HEK293 (cell line): ENCODE measurements around the gene AFF1.

ENCODE experiments used
- CTCF ChIA-PET: fragments of 350-600 bp; formaldehyde crosslinking; extraction: SDS; loops from one replicate; lab custom pipeline; 2021; ENCODE audit warnings: antibody characterized with exemption; lab: Yijun Ruan, JAX
- POLR2A ChIA-PET: fragments of 300-600 bp; formaldehyde crosslinking; extraction: SDS; loops from one replicate; lab custom pipeline; 2020; ENCODE audit warnings: antibody characterized with exemption, inconsistent platforms; lab: Yijun Ruan, JAX
- H3K27ac ChIP-seq: fragments of 200-500 bp; sonication (Bioruptor generic); 2 replicates; pipeline ENCODE4 v1.5.1; 2014; ENCODE audit warnings: low read depth, low read length, control low read depth, inconsistent platforms; ENCODE audit errors: extremely low read depth
- H3K36me3 ChIP-seq, 2 experiments: fragments of 200-500 bp in 1 of 2; sonication (Bioruptor generic) in 1 of 2; 1 replicate in 1 of 2; 2 replicates in 1 of 2; pipeline ENCODE4 v1.5.1; 2014 to 2017; ENCODE audit warnings: inconsistent platforms in 2 of 2, low read length in 2 of 2; ENCODE audit not compliant: control insufficient read depth in 2 of 2, insufficient read depth in 1 of 2
- H3K4me1 ChIP-seq: fragments of 200-500 bp; sonication (Bioruptor generic); 2 replicates; pipeline ENCODE4 v1.5.1; 2014; ENCODE audit warnings: mild to moderate bottlenecking, low read length, inconsistent platforms; ENCODE audit not compliant: control insufficient read depth, insufficient read depth
- H3K4me3 ChIP-seq: 2 replicates; pipeline ENCODE4 v1.5.1; 2011; ENCODE audit warnings: low read depth, mild to moderate bottlenecking, control low read depth, low read length, moderate library complexity
- H3K9me3 ChIP-seq: fragments of 200-500 bp; sonication (Bioruptor generic); 2 replicates; pipeline ENCODE4 v1.5.1; 2014; ENCODE audit warnings: low read depth, low read length, inconsistent platforms; ENCODE audit not compliant: control insufficient read depth, insufficient read depth
- KLF9 ChIP-seq: fragments of 450-650 bp; formaldehyde crosslinking; IDR thresholded peaks from 2 replicates; pipeline ENCODE4 v1.5.1; 2016; ENCODE audit warnings: missing biosample characterization, missing genetic modification characterization, low read depth
- OVOL3 ChIP-seq: fragments of 450-650 bp; formaldehyde crosslinking; IDR thresholded peaks from 2 replicates; pipeline ENCODE4 v1.5.1; 2016; ENCODE audit warnings: missing biosample characterization, missing genetic modification characterization
- TRIM28 ChIP-seq: IDR thresholded peaks from 2 replicates; pipeline ENCODE4 v1.6.1; 2011; ENCODE audit warnings: low read length, control low read depth, borderline replicate concordance
- ZFP41 ChIP-seq: fragments of 450-650 bp; formaldehyde crosslinking; IDR thresholded peaks from 2 replicates; pipeline ENCODE4 v1.5.1; 2016; ENCODE audit warnings: missing biosample characterization, missing genetic modification characterization, borderline replicate concordance
- ZNF2 ChIP-seq: fragments of 450-650 bp; formaldehyde crosslinking; IDR thresholded peaks from 2 replicates; pipeline ENCODE4 v1.5.1; 2016; ENCODE audit warnings: missing biosample characterization, missing genetic modification characterization
- ZNF23 ChIP-seq: fragments of 450-650 bp; formaldehyde crosslinking; IDR thresholded peaks from 2 replicates; pipeline ENCODE4 v1.5.1; 2016; ENCODE audit warnings: missing biosample characterization, missing genetic modification characterization, borderline replicate concordance
- ZNF324 ChIP-seq: fragments of 450-650 bp; formaldehyde crosslinking; IDR thresholded peaks from 2 replicates; pipeline ENCODE4 v1.5.1; 2016; ENCODE audit warnings: missing biosample characterization, missing genetic modification characterization
- ZNF366 ChIP-seq: fragments of 450-650 bp; formaldehyde crosslinking; conservative IDR thresholded peaks from 2 replicates; pipeline ENCODE4 v1.5.1; 2016; ENCODE audit warnings: missing biosample characterization, missing genetic modification characterization
- ZNF510 ChIP-seq: fragments of 450-650 bp; formaldehyde crosslinking; IDR thresholded peaks from 2 replicates; pipeline ENCODE4 v1.5.1; 2018; ENCODE audit warnings: mild to moderate bottlenecking, missing genetic modification characterization, missing biosample characterization; ENCODE audit not compliant: insufficient replicate concordance
- ZNF529 ChIP-seq: fragments of 450-650 bp; formaldehyde crosslinking; IDR thresholded peaks from 2 replicates; pipeline ENCODE4 v1.5.1; 2017; ENCODE audit warnings: missing genetic modification characterization, missing biosample characterization; ENCODE audit not compliant: insufficient replicate concordance
- ZNF558 ChIP-seq: fragments of 450-650 bp; formaldehyde crosslinking; IDR thresholded peaks from 2 replicates; pipeline ENCODE4 v1.5.1; 2016; ENCODE audit warnings: missing biosample characterization, missing genetic modification characterization
- ZNF585B ChIP-seq: fragments of 450-650 bp; formaldehyde crosslinking; IDR thresholded peaks from 2 replicates; pipeline ENCODE4 v1.5.1; 2016; ENCODE audit warnings: missing biosample characterization, missing genetic modification characterization
- ZNF639 ChIP-seq: fragments of 450-650 bp; formaldehyde crosslinking; IDR thresholded peaks from 2 replicates; pipeline ENCODE4 v1.5.1; 2016; ENCODE audit warnings: missing biosample characterization, missing genetic modification characterization
- ZNF645 ChIP-seq: fragments of 450-650 bp; formaldehyde crosslinking; IDR thresholded peaks from 2 replicates; pipeline ENCODE4; 2016; ENCODE audit warnings: missing biosample characterization, missing genetic modification characterization
- ZNF660 ChIP-seq: fragments of 450-650 bp; IDR thresholded peaks from 2 replicates; pipeline ENCODE4 v1.5.1; 2018; ENCODE audit warnings: missing biosample characterization, mild to moderate bottlenecking, missing genetic modification characterization
- ZNF670 ChIP-seq: fragments of 450-650 bp; formaldehyde crosslinking; IDR thresholded peaks from 2 replicates; pipeline ENCODE4 v1.5.1; 2016; ENCODE audit warnings: missing biosample characterization, missing genetic modification characterization, low read depth
- ZNF747 ChIP-seq: fragments of 450-650 bp; formaldehyde crosslinking; IDR thresholded peaks from 2 replicates; pipeline ENCODE4 v1.5.1; 2016; ENCODE audit warnings: missing biosample characterization, missing genetic modification characterization
- ZNF837 ChIP-seq: fragments of 450-650 bp; formaldehyde crosslinking; IDR thresholded peaks from 2 replicates; pipeline ENCODE4 v1.5.1; 2016; ENCODE audit warnings: missing biosample characterization, missing genetic modification characterization
- ZSCAN23 ChIP-seq: fragments of 450-650 bp; formaldehyde crosslinking; IDR thresholded peaks from 2 replicates; pipeline ENCODE4 v1.5.1; 2016; ENCODE audit warnings: missing biosample characterization, missing genetic modification characterization
- TF ChIP-seq, protein P1 (sequence below): fragments of 450-650 bp; formaldehyde crosslinking; IDR thresholded peaks from 2 replicates; pipeline ENCODE4 v1.5.1; 2016; ENCODE audit warnings: missing biosample characterization, missing genetic modification characterization, borderline replicate concordance
- TF ChIP-seq, protein P2 (sequence below): fragments of 450-650 bp; formaldehyde crosslinking; IDR thresholded peaks from 2 replicates; pipeline ENCODE4 v1.5.1; 2016; ENCODE audit warnings: missing biosample characterization, missing genetic modification characterization, borderline replicate concordance
- TF ChIP-seq, protein P3 (sequence below): fragments of 450-650 bp; formaldehyde crosslinking; conservative IDR thresholded peaks from 2 replicates; pipeline ENCODE4 v1.5.1; 2016; ENCODE audit warnings: low read depth, missing biosample characterization, missing genetic modification characterization

The AFF1 gene

DNA sequence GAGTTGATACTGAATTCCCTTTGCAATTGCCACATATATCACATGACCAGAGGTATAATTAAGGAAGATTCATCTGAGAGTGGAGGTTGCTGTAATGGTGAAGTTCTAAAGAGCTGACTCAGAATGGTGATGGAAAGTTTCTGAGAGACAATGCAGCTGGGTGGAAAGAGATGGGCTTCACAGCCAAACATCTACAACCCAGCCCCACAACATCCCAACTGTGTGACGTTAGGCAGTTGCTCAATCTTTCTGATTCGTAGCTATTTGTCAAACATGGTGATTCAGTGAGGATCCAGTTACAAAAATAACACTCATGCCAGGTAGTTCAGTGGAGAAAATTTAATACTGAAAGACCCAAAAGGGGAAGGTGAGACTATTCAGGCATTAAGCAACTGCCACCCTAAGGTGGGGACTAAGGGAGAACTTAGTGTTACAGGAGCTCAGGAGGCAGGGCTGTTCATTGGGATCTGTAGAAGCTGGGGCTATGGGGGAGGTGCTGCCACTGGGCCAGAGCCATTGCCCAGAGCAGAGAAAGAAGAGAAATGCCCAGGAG, 6.9 kb upstream of the AFF1 start (continued):
- no peak for TF ChIP-seq ZNF23 (tag by site-specific recombination)
- TF ChIP-seq, protein P1, sequence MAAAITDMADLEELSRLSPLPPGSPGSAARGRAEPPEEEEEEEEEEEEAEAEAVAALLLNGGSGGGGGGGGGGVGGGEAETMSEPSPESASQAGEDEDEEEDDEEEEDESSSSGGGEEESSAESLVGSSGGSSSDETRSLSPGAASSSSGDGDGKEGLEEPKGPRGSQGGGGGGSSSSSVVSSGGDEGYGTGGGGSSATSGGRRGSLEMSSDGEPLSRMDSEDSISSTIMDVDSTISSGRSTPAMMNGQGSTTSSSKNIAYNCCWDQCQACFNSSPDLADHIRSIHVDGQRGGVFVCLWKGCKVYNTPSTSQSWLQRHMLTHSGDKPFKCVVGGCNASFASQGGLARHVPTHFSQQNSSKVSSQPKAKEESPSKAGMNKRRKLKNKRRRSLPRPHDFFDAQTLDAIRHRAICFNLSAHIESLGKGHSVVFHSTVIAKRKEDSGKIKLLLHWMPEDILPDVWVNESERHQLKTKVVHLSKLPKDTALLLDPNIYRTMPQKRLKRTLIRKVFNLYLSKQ (tag by site-specific recombination), result no peak
- TF ChIP-seq ZNF645 (tag by site-specific recombination), result no peak
- no peak for TF ChIP-seq ZNF324 (tag by site-specific recombination)
- no peak for TF ChIP-seq ZNF837 (tag by site-specific recombination)
- TF ChIP-seq ZNF670 (tag by site-specific recombination), result no peak
- no peak for TF ChIP-seq ZNF747 (tag by site-specific recombination)
- peak; percentile 82; the same call in 1 of the 2 replicates for TF ChIP-seq ZNF660 (tag by site-specific recombination)
- peak; percentile 85 for TF ChIP-seq ZNF366 (tag by site-specific recombination)
- no peak for TF ChIP-seq OVOL3
- TF ChIP-seq TRIM28, result no peak
- TF ChIP-seq KLF9 (tag by site-specific recombination), result no peak
- no peak for TF ChIP-seq ZNF510 (tag by site-specific recombination)
- TF ChIP-seq ZSCAN23 (tag by site-specific recombination), result no peak

- Histone ChIP-seq H3K4me3 (no peak overlapping the region), H3K4me1 (no peaks in the 10 kb centered on the region), H3K36me3 (no peaks in the 10 kb centered on the region), H3K9me3 (no peaks in the 10 kb centered on the region), H3K27ac (no peak overlapping the region)
- CTCF ChIA-PET, result interaction anchor here (0.6 kb wide), 2 partner anchors 385 to 433 kb away, joined by 3 read pairs; no protein-coding TSS in a partner anchor
- POLR2A ChIA-PET, result interaction anchor here (0.6 to 1.7 kb wide), 2 partner anchors 76 to 78 kb away, joined by 3 to 5 read pairs; no protein-coding TSS in a partner anchor
- no peak for TF ChIP-seq ZNF558 (tag by site-specific recombination)
- no peak for TF ChIP-seq ZFP41 (tag by site-specific recombination)
- TF ChIP-seq, protein P2, sequence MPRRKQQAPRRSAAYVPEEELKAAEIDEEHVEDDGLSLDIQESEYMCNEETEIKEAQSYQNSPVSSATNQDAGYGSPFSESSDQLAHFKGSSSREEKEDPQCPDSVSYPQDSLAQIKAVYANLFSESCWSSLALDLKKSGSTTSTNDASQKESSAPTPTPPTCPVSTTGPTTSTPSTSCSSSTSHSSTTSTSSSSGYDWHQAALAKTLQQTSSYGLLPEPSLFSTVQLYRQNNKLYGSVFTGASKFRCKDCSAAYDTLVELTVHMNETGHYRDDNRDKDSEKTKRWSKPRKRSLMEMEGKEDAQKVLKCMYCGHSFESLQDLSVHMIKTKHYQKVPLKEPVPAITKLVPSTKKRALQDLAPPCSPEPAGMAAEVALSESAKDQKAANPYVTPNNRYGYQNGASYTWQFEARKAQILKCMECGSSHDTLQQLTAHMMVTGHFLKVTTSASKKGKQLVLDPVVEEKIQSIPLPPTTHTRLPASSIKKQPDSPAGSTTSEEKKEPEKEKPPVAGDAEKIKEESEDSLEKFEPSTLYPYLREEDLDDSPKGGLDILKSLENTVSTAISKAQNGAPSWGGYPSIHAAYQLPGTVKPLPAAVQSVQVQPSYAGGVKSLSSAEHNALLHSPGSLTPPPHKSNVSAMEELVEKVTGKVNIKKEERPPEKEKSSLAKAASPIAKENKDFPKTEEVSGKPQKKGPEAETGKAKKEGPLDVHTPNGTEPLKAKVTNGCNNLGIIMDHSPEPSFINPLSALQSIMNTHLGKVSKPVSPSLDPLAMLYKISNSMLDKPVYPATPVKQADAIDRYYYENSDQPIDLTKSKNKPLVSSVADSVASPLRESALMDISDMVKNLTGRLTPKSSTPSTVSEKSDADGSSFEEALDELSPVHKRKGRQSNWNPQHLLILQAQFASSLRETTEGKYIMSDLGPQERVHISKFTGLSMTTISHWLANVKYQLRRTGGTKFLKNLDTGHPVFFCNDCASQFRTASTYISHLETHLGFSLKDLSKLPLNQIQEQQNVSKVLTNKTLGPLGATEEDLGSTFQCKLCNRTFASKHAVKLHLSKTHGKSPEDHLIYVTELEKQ, result no peak
- TF ChIP-seq, protein P3, sequence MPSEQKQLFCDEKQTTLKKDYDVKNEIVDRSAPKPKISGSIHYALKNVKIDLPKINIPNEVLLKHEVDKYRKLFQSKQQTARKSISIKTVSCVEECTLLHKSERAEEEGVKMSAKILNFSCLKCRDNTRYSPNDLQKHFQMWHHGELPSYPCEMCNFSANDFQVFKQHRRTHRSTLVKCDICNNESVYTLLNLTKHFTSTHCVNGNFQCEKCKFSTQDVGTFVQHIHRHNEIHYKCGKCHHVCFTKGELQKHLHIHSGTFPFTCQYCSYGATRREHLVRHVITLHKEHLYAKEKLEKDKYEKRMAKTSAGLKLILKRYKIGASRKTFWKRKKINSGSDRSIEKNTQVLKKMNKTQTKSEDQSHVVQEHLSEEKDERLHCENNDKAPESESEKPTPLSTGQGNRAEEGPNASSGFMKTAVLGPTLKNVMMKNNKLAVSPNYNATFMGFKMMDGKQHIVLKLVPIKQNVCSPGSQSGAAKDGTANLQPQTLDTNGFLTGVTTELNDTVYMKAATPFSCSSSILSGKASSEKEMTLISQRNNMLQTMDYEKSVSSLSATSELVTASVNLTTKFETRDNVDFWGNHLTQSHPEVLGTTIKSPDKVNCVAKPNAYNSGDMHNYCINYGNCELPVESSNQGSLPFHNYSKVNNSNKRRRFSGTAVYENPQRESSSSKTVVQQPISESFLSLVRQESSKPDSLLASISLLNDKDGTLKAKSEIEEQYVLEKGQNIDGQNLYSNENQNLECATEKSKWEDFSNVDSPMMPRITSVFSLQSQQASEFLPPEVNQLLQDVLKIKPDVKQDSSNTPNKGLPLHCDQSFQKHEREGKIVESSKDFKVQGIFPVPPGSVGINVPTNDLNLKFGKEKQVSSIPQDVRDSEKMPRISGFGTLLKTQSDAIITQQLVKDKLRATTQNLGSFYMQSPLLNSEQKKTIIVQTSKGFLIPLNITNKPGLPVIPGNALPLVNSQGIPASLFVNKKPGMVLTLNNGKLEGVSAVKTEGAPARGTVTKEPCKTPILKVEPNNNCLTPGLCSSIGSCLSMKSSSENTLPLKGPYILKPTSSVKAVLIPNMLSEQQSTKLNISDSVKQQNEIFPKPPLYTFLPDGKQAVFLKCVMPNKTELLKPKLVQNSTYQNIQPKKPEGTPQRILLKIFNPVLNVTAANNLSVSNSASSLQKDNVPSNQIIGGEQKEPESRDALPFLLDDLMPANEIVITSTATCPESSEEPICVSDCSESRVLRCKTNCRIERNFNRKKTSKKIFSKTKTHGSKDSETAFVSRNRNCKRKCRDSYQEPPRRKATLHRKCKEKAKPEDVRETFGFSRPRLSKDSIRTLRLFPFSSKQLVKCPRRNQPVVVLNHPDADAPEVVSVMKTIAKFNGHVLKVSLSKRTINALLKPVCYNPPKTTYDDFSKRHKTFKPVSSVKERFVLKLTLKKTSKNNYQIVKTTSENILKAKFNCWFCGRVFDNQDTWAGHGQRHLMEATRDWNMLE (tag by site-specific recombination), result no peak
- no peak for TF ChIP-seq ZNF2
- TF ChIP-seq ZNF639 (tag by site-specific recombination), result no peak
- TF ChIP-seq ZNF529, result no peak
- no peak for TF ChIP-seq ZNF585B (tag by site-specific recombination)
These were observed 6.2 kb upstream of the AFF1 start for GRCh38 chr4:86928400-86929255.
